Daoy (cell line): ENCODE results near the gene ANKRD12. TPM values are rescaled to one million over a fixed set of nuclear protein-coding genes. Genes with fewer than 3 reads are reported as not detected.
A peak's percentile ranks its signal among the peaks of the same experiment; 100 is the strongest.
"Not testable (repeated sequence)": the region's sequence is repeated elsewhere in the genome, so short reads cannot be mapped to it uniquely, and the experiment has no call there.

Source experiments
- DNase-seq: peaks from one replicate; pipeline ENCODE4 v3.0.0-alpha.2; 2015; ENCODE audit warnings: low read depth
- total RNA-seq: library from RNA; depleted of rRNA; stranded (reverse); fragments of >200 nt; shearing (Covaris generic); gene quantifications from 2 replicates; pipeline ENCODE4 v1.2.3, GENCODE V29; 2014

The ANKRD12 gene
- total RNA-seq, 1 experiment from 2014 or later = 11.1 TPM

- no peak for DNase-seq
These were observed 96.4 kb downstream of the ANKRD12 start for GRCh38 chr18:9232977-9233376.

- DNase-seq = no peak
These were observed 97.3 kb downstream of the ANKRD12 start for GRCh38 chr18:9233771-9234440.

GRCh38 chr18:9234528-9234927 lies 97.9 kb downstream of the ANKRD12 start:
- DNase-seq = no peak

- no peak for DNase-seq
These were observed 101.4 kb downstream of the ANKRD12 start for GRCh38 chr18:9237981-9238380.

GRCh38 chr18:9239720-9240119 lies 103.1 kb downstream of the ANKRD12 start:
- DNase-seq = no peak

- no peak for DNase-seq
These were observed 103.7 kb downstream of the ANKRD12 start for GRCh38 chr18:9240270-9240669.

GRCh38 chr18:9243029-9243428 lies 106.4 kb downstream of the ANKRD12 start:
- DNase-seq = no peak

GRCh38 chr18:9244376-9244775 lies 107.8 kb downstream of the ANKRD12 start:
- DNase-seq = no peak

- DNase-seq = no peak
These were observed 112.1 kb downstream of the ANKRD12 start for GRCh38 chr18:9248661-9249060.

- no peak for DNase-seq
These were observed 112.7 kb downstream of the ANKRD12 start for GRCh38 chr18:9249254-9249653.

- DNase-seq = no peak
These were observed 122.6 kb downstream of the ANKRD12 start for GRCh38 chr18:9259173-9259572.

GRCh38 chr18:9260388-9261380 lies 124.1 kb downstream of the ANKRD12 start:
- no peak for DNase-seq

- no peak for DNase-seq
These were observed 126.7 kb downstream of the ANKRD12 start for GRCh38 chr18:9263264-9263663.

GRCh38 chr18:9264797-9265196 lies 128.2 kb downstream of the ANKRD12 start:
- DNase-seq = not testable (repeated sequence)

- no peak for DNase-seq
These were observed 136.6 kb downstream of the ANKRD12 start for GRCh38 chr18:9273221-9273620.

- DNase-seq = no peak
These were observed 139.3 kb downstream of the ANKRD12 start for GRCh38 chr18:9275890-9276289.

GRCh38 chr18:9278028-9278427 lies 141.4 kb downstream of the ANKRD12 start:
- DNase-seq = no peak

- no peak for DNase-seq
These were observed 144.3 kb downstream of the ANKRD12 start for GRCh38 chr18:9280849-9281248.

- no peak for DNase-seq
These were observed 145.2 kb downstream of the ANKRD12 start for GRCh38 chr18:9281780-9282179.

GRCh38 chr18:9283791-9284190 lies 147.2 kb downstream of the ANKRD12 start:
- DNase-seq = no peak

- no peak for DNase-seq
These were observed 149.0 kb downstream of the ANKRD12 start for GRCh38 chr18:9285604-9286003.

GRCh38 chr18:9287036-9287435 lies 150.5 kb downstream of the ANKRD12 start:
- peak; percentile 25 for DNase-seq

GRCh38 chr18:9289698-9290097 lies 153.1 kb downstream of the ANKRD12 start:
- no peak for DNase-seq
